Caco-2 (cell line): Measurements from ENCODE around the gene NDUFS7. TPM values are rescaled to one million over a fixed set of nuclear protein-coding genes. Genes with fewer than 3 reads are reported as not detected.

Experiments
- BruUV-seq: library from RNA; stranded (reverse); fragments of 400-500 nt; replicated peaks from 2 replicates; lab custom pipeline; 2021; lab: Mats Ljungman, UMichigan
- CTCF ChIA-PET: fragments of 300-600 bp; sonication (Branson Sonifier 250); formaldehyde crosslinking; loops from one replicate; lab custom pipeline; 2022; ENCODE audit warnings: antibody characterized with exemption; lab: Charles Lee
- POLR2A ChIA-PET: fragments of 300-600 bp; sonication (Branson Sonifier 250); formaldehyde crosslinking; loops from one replicate; lab custom pipeline; 2022; ENCODE audit warnings: antibody characterized with exemption; lab: Charles Lee
- DNase-seq, 2 experiments: peaks; one replicate each; pipeline versions ENCODE4 v3.0.0 to v3.0.0-alpha.2; 2020 to 2022
- H3K27me3 ChIP-seq: replicated peaks from 2 replicates; pipeline ENCODE4 v1.6.0; 2011; ENCODE audit warnings: low read length; ENCODE audit not compliant: control insufficient read depth, insufficient read depth
- H3K36me3 ChIP-seq: 2 replicates; pipeline ENCODE4 v1.5.1; 2011; ENCODE audit warnings: low read length; ENCODE audit not compliant: control insufficient read depth, insufficient read depth
- H3K4me1 ChIP-seq: fragments of 250-450 bp; sonication (Bioruptor Pico); 2 replicates; pipeline ENCODE4 v1.5.1; 2020; ENCODE audit warnings: mild to moderate bottlenecking
- H3K4me3 ChIP-seq: 2 replicates; pipeline ENCODE4 v1.5.1; 2011; ENCODE audit warnings: low read depth, mild to moderate bottlenecking, control low read depth, low read length
- H3K9me3 ChIP-seq: fragments of 250-450 bp; sonication (Bioruptor Pico); 2 replicates; pipeline ENCODE4 v1.5.1; 2020; ENCODE audit warnings: mild to moderate bottlenecking, moderate library complexity
- H3K27ac Mint-ChIP-seq: one replicate; pipeline ENCODE4 v1.8.0; 2022; ENCODE audit warnings: mixed read lengths; ENCODE audit not compliant: unreplicated experiment
- H3K27me3 Mint-ChIP-seq: one replicate; pipeline ENCODE4 v1.8.0; 2022; ENCODE audit warnings: mixed read lengths; ENCODE audit not compliant: insufficient read depth, unreplicated experiment
- H3K36me3 Mint-ChIP-seq: one replicate; pipeline ENCODE4 v1.8.0; 2022; ENCODE audit warnings: mild to moderate bottlenecking, mixed read lengths; ENCODE audit not compliant: insufficient read depth, unreplicated experiment
- H3K4me1 Mint-ChIP-seq: one replicate; pipeline ENCODE4 v1.8.0; 2022; ENCODE audit warnings: low read depth, mixed read lengths; ENCODE audit not compliant: unreplicated experiment
- H3K4me3 Mint-ChIP-seq: one replicate; pipeline ENCODE4 v1.8.0; 2022; ENCODE audit warnings: mild to moderate bottlenecking, moderate library complexity, mixed read lengths; ENCODE audit not compliant: unreplicated experiment
- H3K9me3 Mint-ChIP-seq: one replicate; pipeline ENCODE4 v1.8.0; 2022; ENCODE audit warnings: mixed read lengths; ENCODE audit not compliant: unreplicated experiment
- CTCF ChIP-seq, 2 experiments: fragments of 200-600 bp in 1 of 2; IDR thresholded peaks; 1 replicate in 1 of 2; 2 replicates in 1 of 2; pipeline versions ENCODE4 v1.5.1 to v1.8.0; 2011 to 2022; ENCODE audit warnings: antibody characterized with exemption in 1 of 2, control low read depth in 1 of 2, inconsistent platforms in 1 of 2, low read depth in 1 of 2, low read length in 1 of 2, mild to moderate bottlenecking in 1 of 2, moderate library complexity in 1 of 2; ENCODE audit not compliant: insufficient read depth in 1 of 2, severe bottlenecking in 1 of 2, unreplicated experiment in 1 of 2
- intact Hi-C: fragments of 100-400 bp; cut with micrococcal nuclease; formaldehyde crosslinking; loops from one replicate; pipeline ENCODE4 v1.10.0; 2022; ENCODE audit not compliant: unreplicated experiment
- total RNA-seq: library from RNA; stranded (reverse); gene quantifications from 2 replicates; pipeline ENCODE4 v1.2.3, GENCODE V29; 2022

The NDUFS7 gene
- total RNA-seq, 1 experiment from 2014 or later, result 111 TPM

- TF ChIP-seq CTCF (IDR thresholded peaks at IDR 0.05; ENCODE audit: insufficient read depth in 1 of 2, low read depth in 1 of 2, low read length in 1 of 2, severe bottlenecking in 1 of 2, unreplicated experiment in 1 of 2), result no peak
- Histone ChIP-seq H3K27me3 (no peaks in the 10 kb centered on the region), H3K4me3 (no peak overlapping the region), H3K36me3 (peaks cover 2% of the 10 kb centered on the region; the same call in 1 of the 2 replicates), H3K4me1 (0 out of 2 replicates have a peak, but pooled peaks cover 3% of the 10 kb centered on the region), H3K9me3 (no peaks in the 10 kb centered on the region)
- DNase-seq, result no peak
- H3K9me3 Mint-ChIP-seq, result no peaks in the 10 kb centered on the region
- intact Hi-C loops, result no loop called here
- peaks cover 34% of the 10 kb centered on the region for H3K36me3 Mint-ChIP-seq
- peaks cover 6% of the 10 kb centered on the region for H3K27me3 Mint-ChIP-seq
- BruUV-seq, result no TSS peak
- H3K4me1 Mint-ChIP-seq, result peaks cover 8% of the 10 kb centered on the region
- ChIA-PET CTCF (no interaction called here), POLR2A (no interaction called here)
- no peak overlapping the region for H3K4me3 Mint-ChIP-seq
- no peak overlapping the region for H3K27ac Mint-ChIP-seq
These were observed 2.1 kb downstream of the NDUFS7 start for GRCh38 chr19:1385816-1386215.

GRCh38 chr19:1386945-1387683, 3.4 kb downstream of the NDUFS7 start:
- no peak for TF ChIP-seq CTCF (IDR thresholded peaks at IDR 0.05; ENCODE audit: insufficient read depth in 1 of 2, low read depth in 1 of 2, low read length in 1 of 2, severe bottlenecking in 1 of 2, unreplicated experiment in 1 of 2)
- ChIA-PET POLR2A (no interaction called here), CTCF (no interaction called here)
- DNase-seq, result no peak
- H3K36me3 ChIP-seq, result peaks cover 4% of the 10 kb centered on the region; the same call in 1 of the 2 replicates
- no TSS peak for BruUV-seq
- H3K4me3 ChIP-seq, result no peak overlapping the region
- Mint-ChIP-seq H3K4me3 (no peak overlapping the region), H3K36me3 (peaks cover 47% of the 10 kb centered on the region), H3K9me3 (no peaks in the 10 kb centered on the region), H3K4me1 (peaks cover 8% of the 10 kb centered on the region), H3K27me3 (peaks cover 6% of the 10 kb centered on the region), H3K27ac (no peak overlapping the region)
- 0 out of 2 replicates have a peak, but pooled peaks cover 3% of the 10 kb centered on the region for H3K4me1 ChIP-seq
- intact Hi-C loops, result no loop called here
- no peaks in the 10 kb centered on the region for H3K27me3 ChIP-seq
- no peaks in the 10 kb centered on the region for H3K9me3 ChIP-seq

GRCh38 chr19:1387684-1388636, 4.3 kb downstream of the NDUFS7 start:
- H3K36me3 ChIP-seq, result peaks cover 4% of the 10 kb centered on the region; the same call in 1 of the 2 replicates
- Mint-ChIP-seq H3K27ac (no peak overlapping the region), H3K36me3 (peaks cover 52% of the 10 kb centered on the region), H3K4me1 (peaks cover 6% of the 10 kb centered on the region), H3K4me3 (no peak overlapping the region), H3K9me3 (no peaks in the 10 kb centered on the region), H3K27me3 (peaks cover 4% of the 10 kb centered on the region)
- H3K9me3 ChIP-seq, result no peaks in the 10 kb centered on the region
- intact Hi-C loops, result no loop called here
- H3K27me3 ChIP-seq, result no peaks in the 10 kb centered on the region
- CTCF ChIA-PET, result no interaction called here
- no peak for TF ChIP-seq CTCF (IDR thresholded peaks at IDR 0.05; ENCODE audit: insufficient read depth in 1 of 2, low read depth in 1 of 2, low read length in 1 of 2, severe bottlenecking in 1 of 2, unreplicated experiment in 1 of 2)
- H3K4me1 ChIP-seq, result 0 out of 2 replicates have a peak, but pooled peaks cover 3% of the 10 kb centered on the region
- DNase-seq, result no peak
- POLR2A ChIA-PET, result no interaction called here
- no TSS peak for BruUV-seq
- no peak overlapping the region for H3K4me3 ChIP-seq
